GM12875 (cell line): ENCODE results near the gene TAB3.
"Not testable (repeated sequence)": the region's sequence is repeated elsewhere in the genome, so short reads cannot be mapped to it uniquely, and the experiment has no call there.

Source experiments
- H3K4me3 ChIP-seq: one replicate; pipeline ENCODE4 v1.5.1; 2011; ENCODE audit warnings: low read depth, low read length, control low read depth
- CTCF ChIP-seq: IDR thresholded peaks from 2 replicates; pipeline ENCODE4 v1.5.1; 2011; ENCODE audit warnings: low read depth, mild to moderate bottlenecking, control low read depth, inconsistent platforms, low read length, moderate library complexity, borderline replicate concordance; ENCODE audit not compliant: insufficient read depth

The TAB3 gene

GRCh38 chrX:30806187-30806728 is 82.8 kb downstream of the TAB3 start:
- H3K4me3 ChIP-seq = no peak overlapping the region
- TF ChIP-seq CTCF = no peak

- no peak overlapping the region for H3K4me3 ChIP-seq
- no peak for TF ChIP-seq CTCF
These were observed 84.6 kb downstream of the TAB3 start for GRCh38 chrX:30804462-30804861.

GRCh38 chrX:30800901-30801300 is 88.2 kb downstream of the TAB3 start:
- no peak for TF ChIP-seq CTCF
- no peak overlapping the region for H3K4me3 ChIP-seq

GRCh38 chrX:30799327-30799726 is 89.7 kb downstream of the TAB3 start:
- TF ChIP-seq CTCF = no peak
- no peak overlapping the region for H3K4me3 ChIP-seq

GRCh38 chrX:30798810-30799209 is 90.2 kb downstream of the TAB3 start:
- TF ChIP-seq CTCF = no peak
- H3K4me3 ChIP-seq = no peak overlapping the region

- not testable (repeated sequence) for H3K4me3 ChIP-seq
These were observed 91.8 kb downstream of the TAB3 start for GRCh38 chrX:30797301-30797700.

GRCh38 chrX:30795981-30796958 is 92.8 kb downstream of the TAB3 start:
- H3K4me3 ChIP-seq = no peak overlapping the region
- no peak for TF ChIP-seq CTCF
